IMR-90 (cell line): Measurements from ENCODE around the gene APOL3. TPM values are rescaled to one million over a fixed set of nuclear protein-coding genes. Genes with fewer than 3 reads are reported as not detected.

Experiments
- ATAC-seq: fragments of 200-7000 bp; cut with Tn5 transposase; 2 replicates; pipeline ENCODE4 v1.9.1; 2020; ENCODE audit warnings: low read depth, mild to moderate bottlenecking, moderate library complexity
- BruUV-seq: library from RNA; stranded (reverse); fragments of 400-500 nt; replicated peaks from 2 replicates; lab custom pipeline; 2021; lab: Mats Ljungman, UMichigan
- CTCF ChIA-PET: fragments of 300-600 bp; formaldehyde crosslinking; extraction: SDS; loops from one replicate; lab custom pipeline; 2021; ENCODE audit warnings: antibody characterized with exemption; lab: Yijun Ruan, JAX
- POLR2A ChIA-PET: fragments of 300-600 bp; sonication (Branson Sonifier 250); formaldehyde crosslinking; loops from one replicate; lab custom pipeline; 2022; ENCODE audit warnings: antibody characterized with exemption; ENCODE audit not compliant: unreplicated experiment; lab: Charles Lee
- DNase-seq: peaks from one replicate; pipeline ENCODE4 v3.0.0; 2013
- H2AFZ ChIP-seq: replicated peaks from 2 replicates; pipeline ENCODE3; 2013; ENCODE audit warnings: low read length, mild to moderate bottlenecking; ENCODE audit not compliant: poor library complexity
- H2AK5ac ChIP-seq: 2 replicates; pipeline ENCODE4 v1.6.1; 2013; ENCODE audit warnings: low read depth, low read length, inconsistent platforms
- H2AK9ac ChIP-seq: replicated peaks from 2 replicates; pipeline ENCODE3; 2013; ENCODE audit warnings: mild to moderate bottlenecking, low read depth, low read length, moderate library complexity; ENCODE audit not compliant: poor library complexity
- H2BK120ac ChIP-seq: 2 replicates; pipeline ENCODE4 v1.6.1; 2013; ENCODE audit warnings: low read depth, low read length, inconsistent platforms
- H2BK15ac ChIP-seq: 3 replicates; pipeline ENCODE4 v1.6.1; 2013; ENCODE audit warnings: low read depth, low read length, inconsistent platforms
- H2BK20ac ChIP-seq: 2 replicates; pipeline ENCODE4 v1.6.1; 2013; ENCODE audit warnings: low read depth, mild to moderate bottlenecking, inconsistent platforms, low read length, moderate library complexity
- H2BK5ac ChIP-seq: 2 replicates; pipeline ENCODE4 v1.6.1; 2013; ENCODE audit warnings: mild to moderate bottlenecking, low read depth, low read length, inconsistent platforms; ENCODE audit not compliant: poor library complexity, severe bottlenecking
- H3K14ac ChIP-seq: replicated peaks from 2 replicates; pipeline ENCODE4 v1.6.1; 2013; ENCODE audit warnings: low read depth, low read length, inconsistent platforms
- H3K18ac ChIP-seq: 2 replicates; pipeline ENCODE4 v1.6.1; 2013; ENCODE audit warnings: low read depth, low read length, control low read depth
- H3K23ac ChIP-seq: 2 replicates; pipeline ENCODE4 v1.6.1; 2013; ENCODE audit warnings: low read depth, low read length, inconsistent platforms
- H3K27ac ChIP-seq: 2 replicates; pipeline ENCODE4 v1.5.1; 2013; ENCODE audit warnings: mild to moderate bottlenecking, control low read depth, low read length; ENCODE audit not compliant: insufficient read depth
- H3K27me3 ChIP-seq: 2 replicates; pipeline ENCODE4 v1.6.1; 2013; ENCODE audit warnings: low read length; ENCODE audit not compliant: control insufficient read depth, insufficient read depth
- H3K36me3 ChIP-seq: 2 replicates; pipeline ENCODE4 v1.6.1; 2013; ENCODE audit warnings: low read length, mixed read lengths; ENCODE audit not compliant: control insufficient read depth, insufficient read depth
- H3K4ac ChIP-seq: 2 replicates; pipeline ENCODE4 v1.6.1; 2013; ENCODE audit warnings: low read depth, low read length, inconsistent platforms
- H3K4me1 ChIP-seq: 2 replicates; pipeline ENCODE4 v1.6.1; 2013; ENCODE audit warnings: low read length, mixed read lengths; ENCODE audit not compliant: control insufficient read depth, insufficient read depth
- H3K4me2 ChIP-seq: 2 replicates; pipeline ENCODE4 v1.6.1; 2013; ENCODE audit warnings: low read depth, mild to moderate bottlenecking, control low read depth, low read length, moderate library complexity
- H3K4me3 ChIP-seq: 2 replicates; pipeline ENCODE4 v1.5.1; 2013; ENCODE audit warnings: low read depth, mild to moderate bottlenecking, control low read depth, low read length, moderate library complexity; ENCODE audit not compliant: insufficient read depth
- H3K56ac ChIP-seq: 2 replicates; pipeline ENCODE4 v1.6.1; 2013; ENCODE audit warnings: low read length, inconsistent platforms; ENCODE audit not compliant: insufficient read depth; ENCODE audit errors: extremely low read depth
- H3K79me1 ChIP-seq, 2 experiments: 2 replicates each; pipeline ENCODE4 v1.6.1; 2013; ENCODE audit warnings: low read length in 2 of 2, inconsistent platforms in 1 of 2, low read depth in 1 of 2
- H3K9ac ChIP-seq: 2 replicates; pipeline ENCODE4 v1.6.1; 2013; ENCODE audit warnings: low read depth, low read length, control low read depth
- H3K9me1 ChIP-seq: 2 replicates; pipeline ENCODE4 v1.6.1; 2013; ENCODE audit warnings: low read length, inconsistent platforms; ENCODE audit not compliant: insufficient read depth
- H3K9me3 ChIP-seq: 2 replicates; pipeline ENCODE4 v1.6.1; 2013; ENCODE audit warnings: low read length; ENCODE audit not compliant: control insufficient read depth, insufficient read depth
- H4K20me1 ChIP-seq: 2 replicates; pipeline ENCODE4 v1.6.1; 2013; ENCODE audit warnings: low read length, inconsistent platforms; ENCODE audit not compliant: insufficient read depth
- H4K5ac ChIP-seq: 2 replicates; pipeline ENCODE4 v1.6.1; 2013; ENCODE audit warnings: mild to moderate bottlenecking, low read depth, low read length, control low read depth
- H4K8ac ChIP-seq, 2 experiments: 2 replicates each; pipeline ENCODE4 v1.6.1; 2013; ENCODE audit warnings: low read depth in 2 of 2, low read length in 2 of 2, control low read depth in 1 of 2, inconsistent platforms in 1 of 2
- H4K91ac ChIP-seq: 2 replicates; pipeline ENCODE4 v1.6.1; 2013; ENCODE audit warnings: low read depth, low read length, inconsistent platforms; ENCODE audit not compliant: insufficient read depth
- CHD1 ChIP-seq: IDR thresholded peaks from 2 replicates; pipeline ENCODE4 v1.6.1; 2012; ENCODE audit warnings: low read depth, low read length, improper control_type of control experiment
- MAFK ChIP-seq: IDR thresholded peaks from 2 replicates; pipeline ENCODE4 v1.6.1; 2012; ENCODE audit warnings: low read depth, low read length, improper control_type of control experiment
- MAZ ChIP-seq: IDR thresholded peaks from 2 replicates; pipeline ENCODE4 v1.6.1; 2012; ENCODE audit warnings: low read depth, mild to moderate bottlenecking, low read length, improper control_type of control experiment, moderate library complexity, borderline replicate concordance
- NFE2L2 ChIP-seq: fragments of 150-350 bp; IDR thresholded peaks from 2 replicates; pipeline ENCODE4 v1.6.1; 2016; ENCODE audit warnings: low read depth, mild to moderate bottlenecking, low read length
- RCOR1 ChIP-seq: IDR thresholded peaks from 2 replicates; pipeline ENCODE4 v1.6.1; 2012; ENCODE audit warnings: mild to moderate bottlenecking, low read length, improper control_type of control experiment; ENCODE audit not compliant: insufficient replicate concordance
- SMC3 ChIP-seq: fragments of 150-350 bp; IDR thresholded peaks from 2 replicates; pipeline ENCODE4 v1.6.1; 2016; ENCODE audit warnings: low read depth, mild to moderate bottlenecking, antibody characterized with exemption, low read length, moderate library complexity
- WGBS, 2 experiments: methylation state at CpG; one replicate each; pipeline versions ENCODE4 v1.1.5 to v1.1.7; 2013; ENCODE audit warnings: missing lambda C conversion rate in 2 of 2; ENCODE audit not compliant: insufficient read length in 1 of 2; ENCODE audit errors: extremely low coverage in 2 of 2; 5-methylcytosine and 5-hydroxymethylcytosine counted together
- dilution Hi-C: fragments of 300-500 bp; cut with HindIII; formaldehyde crosslinking; loops from one replicate; pipeline ENCODE4 v1.14.3; 2018; ENCODE audit warnings: low sequenced_read_pairs; ENCODE audit not compliant: unreplicated experiment
- in situ Hi-C: fragments of 300-500 bp; cut with MboI; formaldehyde crosslinking; loops from 3 replicates; pipeline ENCODE4 v1.14.3; 2019; ENCODE audit warnings: low sequenced_read_pairs, inconsistent platforms, mixed read lengths
- intact Hi-C: fragments of 100-400 bp; cut with micrococcal nuclease; formaldehyde crosslinking; loops from 2 replicates; pipeline ENCODE4 v1.10.0; 2022
- polyA plus RNA-seq, 3 experiments: library from polyadenylated mRNA; depleted of rRNA; stranded (reverse); fragments of >200 nt; gene quantifications; 2 replicates each; pipeline ENCODE4 v1.2.3, GENCODE V29; 2012; ENCODE audit warnings: low replicate concordance in 1 of 3
- total RNA-seq: library from RNA; depleted of rRNA; stranded (reverse); fragments of >200 nt; gene quantifications from 2 replicates; pipeline ENCODE4 v1.2.3, GENCODE V29; 2012

Gene APOL3
- total and polyA plus RNA-seq, 2 of the 4 experiments (the other 2 are of a cell fraction): 1.4 to 2.3 TPM

GRCh38 chr22:36147196-36147791 lies 13.3 kb downstream of the APOL3 start:
- no peaks in the 10 kb centered on the region for H3K4me1 ChIP-seq
- no peaks in the 10 kb centered on the region for H3K79me1 ChIP-seq
- no peak overlapping the region for H2BK15ac ChIP-seq
- H3K18ac ChIP-seq: no peak overlapping the region
- in situ Hi-C loops (no loop called here), intact Hi-C loops (loop anchor here (5.0 kb wide), 1 partner anchor 130 kb away; no protein-coding TSS in a partner anchor), dilution Hi-C loops (no loop called here)
- H2BK120ac ChIP-seq: no peak overlapping the region
- no peak overlapping the region for H3K56ac ChIP-seq
- POLR2A ChIA-PET: no interaction called here
- no peak overlapping the region for H2AK5ac ChIP-seq
- H3K4ac ChIP-seq: no peak overlapping the region
- no peak overlapping the region for H4K8ac ChIP-seq
- WGBS, 2 experiments: no CpG with 5 or more reads among the region's 8 CpGs
- no peak overlapping the region for H3K4me2 ChIP-seq
- CTCF ChIA-PET: no interaction called here
- no peak for ATAC-seq
- no peak overlapping the region for H2AFZ ChIP-seq
- H2BK20ac ChIP-seq: no peak overlapping the region
- no peak overlapping the region for H3K4me3 ChIP-seq
- no peak overlapping the region for H4K91ac ChIP-seq
- H4K5ac ChIP-seq: no peak overlapping the region
- no peak for DNase-seq
- no peak overlapping the region for H3K14ac ChIP-seq
- no peak overlapping the region for H2AK9ac ChIP-seq
- H3K23ac ChIP-seq: no peak overlapping the region
- no peak overlapping the region for H2BK5ac ChIP-seq
- H3K9me3 ChIP-seq: peaks cover 2% of the 10 kb centered on the region; the same call in 1 of the 2 replicates
- H3K27me3 ChIP-seq: peaks cover 9% of the 10 kb centered on the region
- no peak overlapping the region for H3K27ac ChIP-seq
- H3K9me1 ChIP-seq: no peaks in the 10 kb centered on the region
- no peaks in the 10 kb centered on the region for H4K20me1 ChIP-seq
- no peaks in the 10 kb centered on the region for H3K36me3 ChIP-seq
- no TSS peak for BruUV-seq
- no peak overlapping the region for H3K9ac ChIP-seq
- TF ChIP-seq SMC3: no peak
- TF ChIP-seq MAZ: no peak
- no peak for TF ChIP-seq NFE2L2
- TF ChIP-seq CHD1: no peak
- no peak for TF ChIP-seq MAFK
- TF ChIP-seq RCOR1: no peak
